GM12873 (cell line): ENCODE data around the gene BRAP.

ENCODE experiments used
- CTCF ChIP-seq: IDR thresholded peaks from 2 replicates; pipeline ENCODE4 v1.5.1; 2012; ENCODE audit warnings: low read depth, mild to moderate bottlenecking, moderate library complexity, low read length, control low read depth; ENCODE audit not compliant: insufficient read depth; ENCODE audit errors: missing control alignments

BRAP gene

GRCh38 chr12:111640506-111640905 lies 45.2 kb downstream of the BRAP start:
- TF ChIP-seq CTCF, result no peak

GRCh38 chr12:111638556-111638955 lies 47.2 kb downstream of the BRAP start:
- TF ChIP-seq CTCF, result no peak

- no peak for TF ChIP-seq CTCF
Observed at GRCh38 chr12:111636209-111636945, 49.4 kb downstream of the BRAP start.

- TF ChIP-seq CTCF, result no peak
Observed at GRCh38 chr12:111635524-111635923, 50.2 kb downstream of the BRAP start.

GRCh38 chr12:111628505-111629260 lies 57.1 kb downstream of the BRAP start:
- TF ChIP-seq CTCF, result no peak

- TF ChIP-seq CTCF, result no peak
Observed at GRCh38 chr12:111626230-111626629, 59.5 kb downstream of the BRAP start.

- TF ChIP-seq CTCF, result no peak
Observed at GRCh38 chr12:111624540-111624939, 61.2 kb downstream of the BRAP start.
